ENCODE measurements around the gene SLC51B. TPM values are rescaled to one million over a fixed set of nuclear protein-coding genes. Genes with fewer than 3 reads are reported as not detected.

SLC51B gene
- polyA plus RNA-seq, 2 of the 4 experiments (the other 2 are of a cell fraction): 12.2 to 16.1 TPM

- Histone ChIP-seq H3K4me1 (peaks cover 5% of the 10 kb centered on the region; the same call in 2 of the 3 replicates), H3K9me3 (no peaks in the 10 kb centered on the region), H3K4me2 (no peak overlapping the region), H3K4me3 (no peak overlapping the region), H3K27ac (no peak overlapping the region)
- FAIRE-seq: no peak
- no peak for ATAC-seq
- WGBS (ENCODE audit: missing lambda C conversion rate): 72% methylated on average over 5 of the region's 5 CpGs
- DNase-seq (ENCODE audit: low read depth in 1 of 2, low spot score in 1 of 2): no peak
- ChIA-PET CTCF (interaction anchor here (1.0 to 33.7 kb wide), 7 partner anchors 4 to 227 kb away, joined by 3 to 1280 read pairs (median 7); partner anchors contain the start of genes KBTBD13, RASL12, SLC51B and UBAP1L), POLR2A (interaction anchor here (0.6 kb wide), 1 partner anchor 462 kb away, joined by 10 read pairs; no protein-coding TSS in a partner anchor)
- TF ChIP-seq RNF2 (IDR thresholded peaks at IDR 0.05; ENCODE audit: borderline replicate concordance, low read depth) (no peak), CHD2 (IDR thresholded peaks at IDR 0.05; ENCODE audit: low read length, partially characterized antibody) (no peak), HOXB5 (CRISPR knock-in tag; IDR thresholded peaks at IDR 0.05) (no peak), HMGXB4 (CRISPR knock-in tag; IDR thresholded peaks at IDR 0.05; ENCODE audit: borderline replicate concordance) (no peak), ZFP36 (IDR thresholded peaks at IDR 0.05; ENCODE audit: borderline replicate concordance, partially characterized antibody) (no peak), EP300 (IDR thresholded peaks at IDR 0.05) (no peak), KDM1A (IDR thresholded peaks at IDR 0.05; ENCODE audit: low read depth) (no peak), NFE2L2 (conservative IDR thresholded peaks at IDR 0.05; ENCODE audit: low read length) (no peak), JUN (IDR thresholded peaks at IDR 0.05) (no peak), TP53 (CRISPR knock-in tag; IDR thresholded peaks at IDR 0.05) (no peak), BHLHE40 (IDR thresholded peaks at IDR 0.05; ENCODE audit: low read depth, low read length) (no peak), CTCF (IDR thresholded peaks at IDR 0.05) (no peak), ZSCAN20 (CRISPR knock-in tag; IDR thresholded peaks at IDR 0.05) (no peak), CEBPB (IDR thresholded peaks at IDR 0.05) (no peak), RAD21 (conservative IDR thresholded peaks at IDR 0.05 in 1 of 2, IDR thresholded peaks at IDR 0.05 in 1 of 2) (no peak), E2F6 (IDR thresholded peaks at IDR 0.05; ENCODE audit: borderline replicate concordance, low read depth) (no peak), HOXB13 (CRISPR knock-in tag; IDR thresholded peaks at IDR 0.05; ENCODE audit: low read depth) (no peak), REST (IDR thresholded peaks at IDR 0.05) (no peak), BCL3 (IDR thresholded peaks at IDR 0.05) (no peak), PHF8 (IDR thresholded peaks at IDR 0.05; ENCODE audit: borderline replicate concordance, low read depth) (no peak)
Observed at GRCh38 chr15:65069779-65070546, 24.8 kb downstream of the SLC51B start.
